ENCODE results near the gene MYH8.

GRCh38 chr17:10403589-10403988 is 18.2 kb downstream of the MYH8 start:
- TF ChIP-seq YY1 (IDR thresholded peaks at IDR 0.05; ENCODE audit: low read depth, low read length) = no peak
- no peak for TF ChIP-seq MYC (IDR thresholded peaks at IDR 0.05; ENCODE audit: insufficient read depth, insufficient read length, insufficient replicate concordance, low read length, severe bottlenecking)
- TF ChIP-seq, protein P1, sequence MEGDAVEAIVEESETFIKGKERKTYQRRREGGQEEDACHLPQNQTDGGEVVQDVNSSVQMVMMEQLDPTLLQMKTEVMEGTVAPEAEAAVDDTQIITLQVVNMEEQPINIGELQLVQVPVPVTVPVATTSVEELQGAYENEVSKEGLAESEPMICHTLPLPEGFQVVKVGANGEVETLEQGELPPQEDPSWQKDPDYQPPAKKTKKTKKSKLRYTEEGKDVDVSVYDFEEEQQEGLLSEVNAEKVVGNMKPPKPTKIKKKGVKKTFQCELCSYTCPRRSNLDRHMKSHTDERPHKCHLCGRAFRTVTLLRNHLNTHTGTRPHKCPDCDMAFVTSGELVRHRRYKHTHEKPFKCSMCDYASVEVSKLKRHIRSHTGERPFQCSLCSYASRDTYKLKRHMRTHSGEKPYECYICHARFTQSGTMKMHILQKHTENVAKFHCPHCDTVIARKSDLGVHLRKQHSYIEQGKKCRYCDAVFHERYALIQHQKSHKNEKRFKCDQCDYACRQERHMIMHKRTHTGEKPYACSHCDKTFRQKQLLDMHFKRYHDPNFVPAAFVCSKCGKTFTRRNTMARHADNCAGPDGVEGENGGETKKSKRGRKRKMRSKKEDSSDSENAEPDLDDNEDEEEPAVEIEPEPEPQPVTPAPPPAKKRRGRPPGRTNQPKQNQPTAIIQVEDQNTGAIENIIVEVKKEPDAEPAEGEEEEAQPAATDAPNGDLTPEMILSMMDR (IDR thresholded peaks at IDR 0.05 in 2 of 3, conservative IDR thresholded peaks at IDR 0.05 in 1 of 3; ENCODE audit: control insufficient read depth in 2 of 3, extremely low read depth in 1 of 3, insufficient read depth in 1 of 3, low read depth in 3 of 3, low read length in 3 of 3) = no peak
- TF ChIP-seq TARDBP (IDR thresholded peaks at IDR 0.05; ENCODE audit: borderline replicate concordance) = no peak
- TF ChIP-seq NR2F1 (conservative IDR thresholded peaks at IDR 0.05) = no peak
- TF ChIP-seq POLR2AphosphoS5 (IDR thresholded peaks at IDR 0.05; ENCODE audit: low read length) = no peak
- TF ChIP-seq POU2F2 (IDR thresholded peaks at IDR 0.05; ENCODE audit: borderline replicate concordance, low read depth, low read length) = no peak
- TF ChIP-seq FOXM1 (IDR thresholded peaks at IDR 0.05; ENCODE audit: low read depth, low read length) = no peak
- no peak for TF ChIP-seq TAF1 (IDR thresholded peaks at IDR 0.05; ENCODE audit: borderline replicate concordance, low read depth, low read length)
- TF ChIP-seq EGR1 (IDR thresholded peaks at IDR 0.05; ENCODE audit: borderline replicate concordance in 1 of 2, low read depth in 2 of 2, low read length in 2 of 2) = no peak
- TF ChIP-seq ESRRA (IDR thresholded peaks at IDR 0.05; ENCODE audit: low read length) = no peak
- no peak for TF ChIP-seq ATF7 (IDR thresholded peaks at IDR 0.05; ENCODE audit: low read depth)
- TF ChIP-seq, protein P2, sequence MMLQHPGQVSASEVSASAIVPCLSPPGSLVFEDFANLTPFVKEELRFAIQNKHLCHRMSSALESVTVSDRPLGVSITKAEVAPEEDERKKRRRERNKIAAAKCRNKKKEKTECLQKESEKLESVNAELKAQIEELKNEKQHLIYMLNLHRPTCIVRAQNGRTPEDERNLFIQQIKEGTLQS (IDR thresholded peaks at IDR 0.05; ENCODE audit: borderline replicate concordance, extremely low read depth, low read depth, low read length) = no peak
